Measurements from ENCODE around the gene CPNE4. TPM values are rescaled to one million over a fixed set of nuclear protein-coding genes. Genes with fewer than 3 reads are reported as not detected.

Gene CPNE4
- total and polyA plus RNA-seq, 7 experiments from 2014 or later = not detected

DNA sequence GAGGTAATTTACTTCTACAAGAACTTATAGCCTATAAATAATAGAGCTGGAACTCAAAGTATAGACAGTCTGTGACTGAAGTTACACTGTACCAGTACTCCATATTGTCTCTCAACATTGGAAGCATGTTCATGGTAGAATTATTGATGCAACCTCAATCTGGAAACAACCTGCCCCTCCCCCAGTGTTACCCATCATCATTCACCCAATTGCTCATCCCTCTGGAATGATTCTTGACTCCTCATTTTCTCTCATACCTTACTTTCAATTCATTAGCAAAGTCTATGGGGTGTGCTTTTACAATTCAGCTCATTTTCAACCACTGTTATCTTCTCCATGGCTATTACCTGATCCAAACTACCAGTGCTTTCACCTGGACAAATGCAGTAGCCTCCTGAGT, 151.7 kb downstream of the CPNE4 start:
- intact Hi-C loops (cut with micrococcal nuclease) = no loop called here
- CTCF ChIA-PET = no interaction called here
- Histone ChIP-seq H3K27ac (ENCODE audit: low read depth, low read length) (no peak overlapping the region), H3K36me3 (ENCODE audit: control insufficient read depth in 2 of 3, insufficient read depth in 3 of 3, low read length in 3 of 3) (no peaks in the 10 kb centered on the region), H3K27me3 (ENCODE audit: control insufficient read depth in 2 of 2, insufficient read depth in 2 of 2, low read length in 2 of 2) (no peaks in the 10 kb centered on the region), H3K4me3 (ENCODE audit: low read length) (no peak overlapping the region), H3K4me1 (ENCODE audit: control insufficient read depth in 2 of 2, insufficient read depth in 2 of 2, low read length in 2 of 2) (no peaks in the 10 kb centered on the region), H3K9me3 (ENCODE audit: control insufficient read depth in 2 of 3, low read length in 3 of 3) (no peaks in the 10 kb centered on the region)
- Mint-ChIP-seq H3K4me1 (no peaks in the 10 kb centered on the region), H3K4me3 (no peak overlapping the region), H3K27ac (no peak overlapping the region), H3K36me3 (no peaks in the 10 kb centered on the region), H3K9me3 (peaks cover 0 to 6% (median 0%) of the 10 kb centered on the region in 11 donors), H3K27me3 (peaks cover 0 to 19% (median 8%) of the 10 kb centered on the region in 5 donors)
- POLR2A ChIA-PET = no interaction called here
- ATAC-seq (no peak), DNase-seq (no peak)

DNA sequence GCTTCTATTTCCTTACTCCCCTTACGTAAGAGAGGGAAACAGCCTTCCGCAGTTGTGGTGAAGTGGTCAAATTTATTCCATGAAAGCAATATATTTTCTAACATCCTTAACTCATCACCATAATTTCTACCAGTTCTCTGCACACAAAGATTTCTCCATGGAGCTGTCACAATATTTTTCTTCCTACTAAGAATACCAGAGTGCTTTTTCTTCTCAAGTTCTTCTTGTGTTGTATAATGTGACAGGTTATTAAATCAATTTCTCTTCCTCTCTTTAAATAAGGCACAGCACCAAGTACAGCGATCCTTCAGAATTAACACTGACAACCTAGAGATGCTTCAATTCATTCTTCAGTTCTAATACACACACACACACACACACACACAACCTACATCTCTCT, 153.0 kb downstream of the CPNE4 start:
- H3K4me3 ChIP-seq (ENCODE audit: low read length) = no peak overlapping the region
- peaks cover 0 to 3% (median 0%) of the 10 kb centered on the region in 11 donors for H3K9me3 Mint-ChIP-seq
- POLR2A ChIA-PET = no interaction called here

DNA sequence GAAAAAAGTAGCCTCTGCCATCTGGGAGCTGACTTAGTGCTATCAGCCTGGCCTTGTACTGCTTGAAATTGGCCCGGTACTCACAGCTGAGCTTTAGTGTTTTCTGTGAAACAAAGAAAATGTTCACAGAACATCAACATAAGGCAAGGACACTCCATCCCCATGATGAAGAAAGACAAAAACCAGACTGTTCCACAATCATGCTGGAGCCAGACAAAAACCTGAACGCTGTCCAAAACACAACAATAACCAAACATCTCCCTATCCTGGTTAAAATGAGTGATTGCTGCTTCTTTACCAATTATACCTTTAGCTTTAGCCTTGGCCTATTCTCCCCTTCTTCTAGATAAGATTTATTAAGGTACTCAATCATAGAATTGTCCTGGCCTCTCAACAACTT, 153.9 kb downstream of the CPNE4 start:
- no peak overlapping the region for H3K4me3 Mint-ChIP-seq
- H3K9me3 Mint-ChIP-seq = peaks cover 0 to 3% (median 0%) of the 10 kb centered on the region in 11 donors
- POLR2A ChIA-PET = no interaction called here
- intact Hi-C loops (cut with micrococcal nuclease) = no loop called here
- DNase-seq (no peak), ATAC-seq (no peak)
- H3K4me1 Mint-ChIP-seq = no peaks in the 10 kb centered on the region
- H3K9me3 ChIP-seq (ENCODE audit: control insufficient read depth in 2 of 3, low read length in 3 of 3) = no peaks in the 10 kb centered on the region
- no peaks in the 10 kb centered on the region for H3K4me1 ChIP-seq (ENCODE audit: control insufficient read depth in 2 of 2, insufficient read depth in 2 of 2, low read length in 2 of 2)
- no peak overlapping the region for H3K4me3 ChIP-seq (ENCODE audit: low read length)
- H3K27me3 ChIP-seq (ENCODE audit: control insufficient read depth in 2 of 2, insufficient read depth in 2 of 2, low read length in 2 of 2) = no peaks in the 10 kb centered on the region
- CTCF ChIA-PET = no interaction called here
- H3K27me3 Mint-ChIP-seq = peaks cover 0 to 5% (median 0%) of the 10 kb centered on the region in 5 donors
- H3K36me3 ChIP-seq (ENCODE audit: control insufficient read depth in 2 of 3, insufficient read depth in 3 of 3, low read length in 3 of 3) = no peaks in the 10 kb centered on the region
- H3K36me3 Mint-ChIP-seq = no peaks in the 10 kb centered on the region
- H3K27ac Mint-ChIP-seq = no peak overlapping the region
- H3K27ac ChIP-seq (ENCODE audit: low read depth, low read length) = no peak overlapping the region

More for the DNA sequence above, 153.0 kb downstream of the CPNE4 start:
- Histone ChIP-seq H3K9me3 (ENCODE audit: control insufficient read depth in 2 of 3, low read length in 3 of 3) (no peaks in the 10 kb centered on the region), H3K4me1 (ENCODE audit: control insufficient read depth in 2 of 2, insufficient read depth in 2 of 2, low read length in 2 of 2) (no peaks in the 10 kb centered on the region), H3K36me3 (ENCODE audit: control insufficient read depth in 2 of 3, insufficient read depth in 3 of 3, low read length in 3 of 3) (no peaks in the 10 kb centered on the region), H3K27ac (ENCODE audit: low read depth, low read length) (no peak overlapping the region), H3K27me3 (ENCODE audit: control insufficient read depth in 2 of 2, insufficient read depth in 2 of 2, low read length in 2 of 2) (no peaks in the 10 kb centered on the region)
- Mint-ChIP-seq H3K4me1 (no peaks in the 10 kb centered on the region), H3K27me3 (peaks cover 0 to 8% (median 0%) of the 10 kb centered on the region in 5 donors), H3K4me3 (no peak overlapping the region), H3K36me3 (no peaks in the 10 kb centered on the region), H3K27ac (no peak overlapping the region)
- no peak for DNase-seq
- intact Hi-C loops (cut with micrococcal nuclease) = no loop called here
- CTCF ChIA-PET = no interaction called here
- no peak for ATAC-seq

- ChIA-PET POLR2A (no interaction called here), CTCF (no interaction called here)
- DNase-seq (no peak), ATAC-seq (no peak)
- intact Hi-C loops (cut with micrococcal nuclease) = no loop called here
- no peaks in the 10 kb centered on the region for H3K36me3 ChIP-seq (ENCODE audit: control insufficient read depth in 2 of 3, insufficient read depth in 3 of 3, low read length in 3 of 3)
- peaks cover 0 to 14% (median 9%) of the 10 kb centered on the region in 5 donors for H3K27me3 Mint-ChIP-seq
- no peak overlapping the region for H3K27ac ChIP-seq (ENCODE audit: low read depth, low read length)
- no peaks in the 10 kb centered on the region for H3K4me1 ChIP-seq (ENCODE audit: control insufficient read depth in 2 of 2, insufficient read depth in 2 of 2, low read length in 2 of 2)
- H3K9me3 Mint-ChIP-seq = peaks cover 0 to 7% (median 2%) of the 10 kb centered on the region in 11 donors
- no peak overlapping the region for H3K4me3 Mint-ChIP-seq
- H3K27ac Mint-ChIP-seq = no peak overlapping the region
- H3K4me3 ChIP-seq (ENCODE audit: low read length) = no peak overlapping the region
- H3K9me3 ChIP-seq (ENCODE audit: control insufficient read depth in 2 of 3, low read length in 3 of 3) = no peaks in the 10 kb centered on the region
- no peaks in the 10 kb centered on the region for H3K27me3 ChIP-seq (ENCODE audit: control insufficient read depth in 2 of 2, insufficient read depth in 2 of 2, low read length in 2 of 2)
- H3K36me3 Mint-ChIP-seq = no peaks in the 10 kb centered on the region
- H3K4me1 Mint-ChIP-seq = no peaks in the 10 kb centered on the region
These were observed 166.6 kb downstream of the CPNE4 start for GRCh38 chr3:131868203-131868602.

GRCh38 chr3:131856171-131856570, 178.6 kb downstream of the CPNE4 start:
- H3K27ac Mint-ChIP-seq = no peak overlapping the region
- H3K27me3 ChIP-seq (ENCODE audit: control insufficient read depth in 2 of 2, insufficient read depth in 2 of 2, low read length in 2 of 2) = no peaks in the 10 kb centered on the region
- no peaks in the 10 kb centered on the region for H3K9me3 ChIP-seq (ENCODE audit: control insufficient read depth in 2 of 3, low read length in 3 of 3)
- ChIA-PET POLR2A (no interaction called here), CTCF (no interaction called here)
- intact Hi-C loops (cut with micrococcal nuclease) = no loop called here
- H3K36me3 Mint-ChIP-seq = no peaks in the 10 kb centered on the region
- no peaks in the 10 kb centered on the region for H3K4me1 ChIP-seq (ENCODE audit: control insufficient read depth in 2 of 2, insufficient read depth in 2 of 2, low read length in 2 of 2)
- H3K27ac ChIP-seq (ENCODE audit: low read depth, low read length) = no peak overlapping the region
- H3K36me3 ChIP-seq (ENCODE audit: control insufficient read depth in 2 of 3, insufficient read depth in 3 of 3, low read length in 3 of 3) = no peaks in the 10 kb centered on the region
- H3K4me1 Mint-ChIP-seq = no peaks in the 10 kb centered on the region
- H3K27me3 Mint-ChIP-seq = peaks cover 0 to 19% (median 0%) of the 10 kb centered on the region in 5 donors
- no peak for DNase-seq
- H3K9me3 Mint-ChIP-seq = peaks cover 0 to 2% (median 0%) of the 10 kb centered on the region in 11 donors
- ATAC-seq = no peak
- no peak overlapping the region for H3K4me3 ChIP-seq (ENCODE audit: low read length)
- H3K4me3 Mint-ChIP-seq = no peak overlapping the region

DNA sequence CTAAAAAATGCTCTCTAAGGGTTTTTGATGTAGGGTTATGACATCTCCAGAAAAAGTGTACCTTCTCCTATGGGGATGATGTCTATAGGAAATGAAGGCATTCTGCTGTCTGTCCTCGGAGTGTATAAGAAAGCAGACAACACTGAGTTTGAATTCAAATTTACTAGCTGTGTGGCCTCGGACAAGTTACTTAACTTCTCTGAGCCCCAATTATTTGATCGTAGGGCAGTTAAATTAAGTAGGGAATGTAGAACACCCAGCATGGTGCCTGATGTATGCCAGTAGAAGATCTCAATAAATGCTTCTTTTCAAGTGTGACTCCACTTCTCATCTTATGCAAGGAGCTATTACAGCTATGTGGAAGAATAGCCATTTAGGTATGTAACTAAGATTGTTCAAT, 184.6 kb downstream of the CPNE4 start:
- Mint-ChIP-seq H3K4me3 (no peak overlapping the region), H3K9me3 (peaks cover 0 to 2% (median 0%) of the 10 kb centered on the region in 11 donors), H3K36me3 (no peaks in the 10 kb centered on the region), H3K4me1 (peaks cover 0 to 4% (median 0%) of the 10 kb centered on the region in 7 donors), H3K27me3 (peaks cover 0 to 24% (median 0%) of the 10 kb centered on the region in 5 donors), H3K27ac (no peak overlapping the region)
- POLR2A ChIA-PET = no interaction called here
- no peak overlapping the region for H3K27ac ChIP-seq (ENCODE audit: low read depth, low read length)
- no peaks in the 10 kb centered on the region for H3K27me3 ChIP-seq (ENCODE audit: control insufficient read depth in 2 of 2, insufficient read depth in 2 of 2, low read length in 2 of 2)
- no peaks in the 10 kb centered on the region for H3K9me3 ChIP-seq (ENCODE audit: control insufficient read depth in 2 of 3, low read length in 3 of 3)
- DNase-seq (no peak), ATAC-seq (no peak)
- no peaks in the 10 kb centered on the region for H3K4me1 ChIP-seq (ENCODE audit: control insufficient read depth in 2 of 2, insufficient read depth in 2 of 2, low read length in 2 of 2)
- CTCF ChIA-PET = no interaction called here
- H3K4me3 ChIP-seq (ENCODE audit: low read length) = no peak overlapping the region
- H3K36me3 ChIP-seq (ENCODE audit: control insufficient read depth in 2 of 3, insufficient read depth in 3 of 3, low read length in 3 of 3) = no peaks in the 10 kb centered on the region
- intact Hi-C loops (cut with micrococcal nuclease) = no loop called here

- no peak overlapping the region for H3K4me3 ChIP-seq (ENCODE audit: low read length)
- H3K27ac ChIP-seq (ENCODE audit: low read depth, low read length) = no peak overlapping the region
- no peaks in the 10 kb centered on the region for H3K27me3 ChIP-seq (ENCODE audit: control insufficient read depth in 2 of 2, insufficient read depth in 2 of 2, low read length in 2 of 2)
- Mint-ChIP-seq H3K36me3 (no peaks in the 10 kb centered on the region), H3K9me3 (peaks cover 0 to 2% (median 0%) of the 10 kb centered on the region in 11 donors), H3K4me1 (peaks cover 0 to 4% (median 0%) of the 10 kb centered on the region in 7 donors), H3K27ac (no peak overlapping the region), H3K27me3 (peaks cover 0 to 24% (median 0%) of the 10 kb centered on the region in 5 donors), H3K4me3 (no peak overlapping the region)
- no peak for DNase-seq
- intact Hi-C loops (cut with micrococcal nuclease) = no loop called here
- H3K36me3 ChIP-seq (ENCODE audit: control insufficient read depth in 2 of 3, insufficient read depth in 3 of 3, low read length in 3 of 3) = no peaks in the 10 kb centered on the region
- CTCF ChIA-PET = no interaction called here
- no peaks in the 10 kb centered on the region for H3K4me1 ChIP-seq (ENCODE audit: control insufficient read depth in 2 of 2, insufficient read depth in 2 of 2, low read length in 2 of 2)
- ATAC-seq = no peak
- POLR2A ChIA-PET = no interaction called here
- H3K9me3 ChIP-seq (ENCODE audit: control insufficient read depth in 2 of 3, low read length in 3 of 3) = no peaks in the 10 kb centered on the region
These were observed 185.2 kb downstream of the CPNE4 start for GRCh38 chr3:131849616-131850015.
